ENCODE results near the gene SHMT2. TPM values are rescaled to one million over a fixed set of nuclear protein-coding genes. Genes with fewer than 3 reads are reported as not detected.

SHMT2 gene
- total RNA-seq, 1 donor from 2014 or later = 146 TPM

- no peak for DNase-seq (ENCODE audit: low read depth)
Measured at GRCh38 chr12:57196956-57197355, 32.6 kb upstream of the SHMT2 start.

DNA sequence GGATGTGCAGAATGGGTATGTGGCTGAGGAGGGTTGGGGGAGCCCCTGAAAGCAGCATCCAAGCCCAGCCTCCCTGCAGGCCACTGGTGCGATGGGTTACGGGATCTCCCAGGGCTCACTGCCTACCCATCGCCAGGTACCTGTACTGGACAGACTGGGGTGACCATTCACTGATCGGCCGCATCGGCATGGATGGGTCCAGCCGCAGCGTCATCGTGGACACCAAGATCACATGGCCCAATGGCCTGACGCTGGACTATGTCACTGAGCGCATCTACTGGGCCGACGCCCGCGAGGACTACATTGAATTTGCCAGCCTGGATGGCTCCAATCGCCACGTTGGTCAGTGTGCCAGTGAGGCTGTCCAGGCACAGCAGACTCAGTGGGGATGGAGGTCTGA, 31.2 kb upstream of the SHMT2 start:
- no peak for DNase-seq (ENCODE audit: low read depth)

GRCh38 chr12:57199191-57199590, 30.3 kb upstream of the SHMT2 start:
- DNase-seq (ENCODE audit: low read depth) = no peak

DNA sequence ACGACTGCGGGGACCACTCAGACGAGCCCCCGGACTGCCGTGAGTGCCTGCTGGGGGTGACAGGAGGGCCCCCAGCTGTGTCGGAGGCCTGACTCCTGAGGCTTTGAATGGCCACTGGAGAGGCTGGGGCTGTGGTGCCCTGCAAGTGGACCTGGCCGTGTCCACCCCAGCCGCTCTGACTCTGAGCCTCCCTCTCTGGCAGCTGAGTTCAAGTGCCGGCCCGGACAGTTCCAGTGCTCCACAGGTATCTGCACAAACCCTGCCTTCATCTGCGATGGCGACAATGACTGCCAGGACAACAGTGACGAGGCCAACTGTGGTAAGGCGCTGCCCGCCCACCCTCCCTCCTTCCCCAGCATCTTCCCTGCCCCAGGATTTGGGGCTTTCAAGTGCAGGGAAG, 29.0 kb upstream of the SHMT2 start:
- DNase-seq (ENCODE audit: low read depth) = no peak

- DNase-seq (ENCODE audit: low read depth) = no peak
Measured at GRCh38 chr12:57201219-57201618, 28.3 kb upstream of the SHMT2 start.

- no peak for DNase-seq (ENCODE audit: low read depth)
Measured at GRCh38 chr12:57201631-57202030, 27.9 kb upstream of the SHMT2 start.

DNA sequence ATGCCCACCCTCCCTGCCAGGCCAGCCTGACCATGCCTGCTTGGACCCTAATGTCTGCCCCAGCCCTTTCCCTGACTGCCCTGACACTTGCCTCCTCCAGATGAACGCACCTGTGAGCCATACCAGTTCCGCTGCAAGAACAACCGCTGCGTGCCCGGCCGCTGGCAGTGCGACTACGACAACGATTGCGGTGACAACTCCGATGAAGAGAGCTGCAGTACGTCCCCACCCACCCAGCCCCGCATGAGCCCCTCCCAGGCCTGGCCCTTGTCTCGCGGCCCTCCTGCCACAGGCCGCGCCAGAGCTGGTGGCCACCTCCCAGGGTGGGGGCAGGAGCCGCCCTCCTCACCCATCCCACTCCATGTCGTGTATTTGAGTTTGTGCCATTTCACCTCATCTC, 27.2 kb upstream of the SHMT2 start:
- no peak for DNase-seq (ENCODE audit: low read depth)

DNA sequence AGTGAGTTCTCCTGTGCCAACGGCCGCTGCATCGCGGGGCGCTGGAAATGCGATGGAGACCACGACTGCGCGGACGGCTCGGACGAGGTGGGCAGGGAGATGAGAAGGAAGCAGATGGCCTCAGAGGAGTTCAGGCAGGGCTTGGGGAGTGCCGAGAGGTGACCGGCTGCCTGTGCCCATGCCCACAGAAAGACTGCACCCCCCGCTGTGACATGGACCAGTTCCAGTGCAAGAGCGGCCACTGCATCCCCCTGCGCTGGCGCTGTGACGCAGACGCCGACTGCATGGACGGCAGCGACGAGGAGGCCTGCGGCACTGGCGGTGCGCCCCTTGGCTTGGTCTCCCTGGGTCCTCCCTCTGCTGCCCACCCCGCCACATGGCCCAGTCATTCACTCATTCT, 26.3 kb upstream of the SHMT2 start:
- no peak for DNase-seq (ENCODE audit: low read depth)

- DNase-seq (ENCODE audit: low read depth) = no peak
Measured at GRCh38 chr12:57203791-57204190, 25.7 kb upstream of the SHMT2 start.

GRCh38 chr12:57204454-57204853, 25.1 kb upstream of the SHMT2 start:
- no peak for DNase-seq (ENCODE audit: low read depth)

DNA sequence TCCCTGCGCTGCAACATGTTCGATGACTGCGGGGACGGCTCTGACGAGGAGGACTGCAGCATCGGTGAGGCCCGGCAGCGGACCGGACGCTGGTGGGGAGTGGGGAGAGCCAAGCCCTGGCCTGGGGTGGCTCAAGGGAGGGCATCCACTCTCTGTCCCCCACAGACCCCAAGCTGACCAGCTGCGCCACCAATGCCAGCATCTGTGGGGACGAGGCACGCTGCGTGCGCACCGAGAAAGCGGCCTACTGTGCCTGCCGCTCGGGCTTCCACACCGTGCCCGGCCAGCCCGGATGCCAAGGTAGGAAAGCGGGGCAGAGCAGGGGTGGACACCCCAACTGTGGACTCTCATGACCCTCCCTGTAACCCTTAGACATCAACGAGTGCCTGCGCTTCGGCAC, 24.3 kb upstream of the SHMT2 start:
- no peak for DNase-seq (ENCODE audit: low read depth)

- DNase-seq (ENCODE audit: low read depth) = no peak
Measured at GRCh38 chr12:57205931-57206330, 23.6 kb upstream of the SHMT2 start.

DNA sequence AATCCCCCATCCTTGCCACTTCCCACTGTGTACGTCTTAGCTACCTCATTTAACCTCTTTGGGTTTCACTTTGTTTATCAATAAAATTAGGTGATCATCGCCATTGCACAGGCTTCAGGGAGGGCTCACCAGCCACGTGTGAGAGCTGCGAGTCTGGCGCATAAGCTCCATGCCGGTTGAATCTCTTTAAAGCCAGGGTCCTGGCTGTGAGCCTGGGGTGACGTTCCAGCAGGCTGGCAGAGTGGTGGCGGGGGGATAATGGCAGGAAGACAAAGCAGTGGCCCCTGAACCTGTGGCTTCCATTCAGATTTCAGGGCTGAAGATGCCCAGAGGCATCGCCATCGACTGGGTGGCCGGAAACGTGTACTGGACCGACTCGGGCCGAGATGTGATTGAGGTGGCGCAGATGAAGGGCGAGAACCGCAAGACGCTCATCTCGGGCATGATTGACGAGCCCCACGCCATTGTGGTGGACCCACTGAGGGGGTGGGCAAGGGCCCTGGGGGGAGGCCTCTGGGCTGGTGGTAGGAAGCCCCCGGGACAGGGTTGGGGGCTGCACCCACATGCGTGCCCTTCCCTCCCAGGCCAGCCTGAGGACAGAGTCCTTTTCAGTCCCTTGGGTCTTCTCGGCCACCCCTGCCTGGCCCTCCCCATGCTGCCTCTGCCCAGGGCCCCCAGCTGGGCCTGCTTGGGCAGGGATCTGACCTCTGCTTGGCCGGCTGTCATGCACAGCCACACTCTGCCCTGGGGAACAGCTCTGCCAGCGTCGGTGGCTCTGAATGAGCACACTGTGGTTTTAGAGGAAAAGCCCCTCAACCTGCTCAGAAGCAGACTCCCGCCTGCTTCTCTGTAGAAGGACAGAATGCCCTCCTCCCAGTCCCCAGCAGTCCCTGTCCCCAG, 21.5 kb upstream of the SHMT2 start:
- no peak for DNase-seq (ENCODE audit: low read depth)

DNA sequence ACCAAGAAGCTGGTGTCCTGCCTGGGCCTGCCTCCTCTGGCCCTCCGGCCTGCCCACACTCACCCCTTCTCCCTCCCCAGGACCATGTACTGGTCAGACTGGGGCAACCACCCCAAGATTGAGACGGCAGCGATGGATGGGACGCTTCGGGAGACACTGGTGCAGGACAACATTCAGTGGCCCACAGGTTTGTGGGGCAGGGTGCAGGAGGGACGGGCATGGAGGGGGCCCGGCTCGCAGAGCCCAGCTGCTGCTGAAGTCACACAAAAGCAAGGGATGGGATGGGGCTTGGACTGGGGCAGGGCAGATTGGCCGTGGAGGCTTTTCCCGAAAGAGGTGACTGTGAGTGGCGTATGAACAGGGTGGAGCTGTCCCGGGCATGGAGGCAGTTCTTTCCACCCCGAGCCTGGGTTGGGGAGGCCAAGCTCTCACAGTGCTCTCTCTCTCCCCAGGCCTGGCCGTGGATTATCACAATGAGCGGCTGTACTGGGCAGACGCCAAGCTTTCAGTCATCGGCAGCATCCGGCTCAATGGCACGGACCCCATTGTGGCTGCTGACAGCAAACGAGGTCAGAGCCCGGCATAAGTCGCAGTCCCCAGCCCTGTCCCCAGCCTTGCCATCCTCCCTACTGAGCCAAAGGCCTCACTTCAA, 20.8 kb upstream of the SHMT2 start:
- no peak for DNase-seq (ENCODE audit: low read depth)

- DNase-seq (ENCODE audit: low read depth) = no peak
Measured at GRCh38 chr12:57209916-57210315, 19.6 kb upstream of the SHMT2 start.

- DNase-seq (ENCODE audit: low read depth) = no peak
Measured at GRCh38 chr12:57210461-57210860, 19.1 kb upstream of the SHMT2 start.

DNA sequence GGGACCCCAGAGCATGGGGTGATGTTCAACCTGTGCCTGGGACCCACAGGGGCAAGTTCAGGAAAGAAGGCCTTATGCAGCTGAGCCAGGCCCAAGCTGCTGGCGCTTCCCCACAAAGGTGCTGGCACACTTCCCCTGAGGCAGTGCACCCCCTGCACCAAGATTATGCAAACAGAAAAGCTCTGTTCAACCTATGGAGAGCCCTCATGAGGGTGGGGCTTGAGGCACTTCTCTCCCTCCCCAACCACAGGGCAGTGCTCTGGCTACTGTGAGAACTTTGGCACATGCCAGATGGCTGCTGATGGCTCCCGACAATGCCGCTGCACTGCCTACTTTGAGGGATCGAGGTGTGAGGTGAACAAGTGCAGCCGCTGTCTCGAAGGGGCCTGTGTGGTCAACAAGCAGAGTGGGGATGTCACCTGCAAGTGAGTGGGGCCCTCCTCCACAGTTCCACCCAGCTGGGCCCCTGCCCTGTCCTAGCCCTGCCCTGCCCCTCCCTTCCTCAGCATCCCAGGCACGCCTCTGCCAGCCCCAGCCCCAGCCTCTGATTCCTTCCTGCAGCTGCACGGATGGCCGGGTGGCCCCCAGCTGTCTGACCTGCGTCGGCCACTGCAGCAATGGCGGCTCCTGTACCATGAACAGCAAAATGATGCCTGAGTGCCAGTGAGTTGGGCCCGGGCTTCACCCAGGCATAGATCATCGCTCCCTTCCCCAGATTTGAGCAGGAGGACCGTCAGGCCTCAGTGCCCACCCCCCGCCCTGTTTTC, 18.4 kb upstream of the SHMT2 start:
- DNase-seq (ENCODE audit: low read depth) = no peak

DNA sequence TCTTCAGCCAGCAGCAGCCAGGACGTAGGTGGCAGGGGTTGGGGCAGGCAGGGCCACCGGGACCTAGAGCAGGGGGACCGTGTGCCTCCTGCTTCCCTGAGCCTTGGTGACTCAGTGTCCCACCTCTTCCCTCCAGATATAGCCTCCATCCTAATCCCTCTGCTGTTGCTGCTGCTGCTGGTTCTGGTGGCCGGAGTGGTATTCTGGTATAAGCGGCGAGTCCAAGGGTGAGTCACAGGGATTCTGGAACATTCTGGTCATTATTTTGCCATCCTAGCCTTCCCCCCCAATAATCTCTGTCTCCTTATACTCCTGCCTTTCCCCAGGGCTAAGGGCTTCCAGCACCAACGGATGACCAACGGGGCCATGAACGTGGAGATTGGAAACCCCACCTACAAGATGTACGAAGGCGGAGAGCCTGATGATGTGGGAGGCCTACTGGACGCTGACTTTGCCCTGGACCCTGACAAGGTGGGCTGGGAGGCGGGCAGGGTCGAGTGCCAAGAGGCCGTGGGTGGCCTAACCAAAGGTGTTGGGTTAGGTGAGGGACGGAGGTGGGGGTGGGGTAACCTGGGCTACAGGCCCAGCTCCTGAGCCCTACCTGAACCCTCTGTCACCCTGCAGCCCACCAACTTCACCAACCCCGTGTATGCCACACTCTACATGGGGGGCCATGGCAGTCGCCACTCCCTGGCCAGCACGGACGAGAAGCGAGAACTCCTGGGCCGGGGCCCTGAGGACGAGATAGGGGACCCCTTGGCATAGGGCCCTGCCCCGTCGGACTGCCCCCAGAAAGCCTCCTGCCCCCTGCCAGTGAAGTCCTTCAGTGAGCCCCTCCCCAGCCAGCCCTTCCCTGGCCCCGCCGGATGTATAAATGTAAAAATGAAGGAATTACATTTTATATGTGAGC, 17.5 kb upstream of the SHMT2 start:
- DNase-seq (ENCODE audit: low read depth) = no peak

GRCh38 chr12:57212701-57213057, 16.8 kb upstream of the SHMT2 start:
- DNase-seq (ENCODE audit: low read depth) = no peak

- DNase-seq (ENCODE audit: low read depth) = peak; percentile 61
Measured at GRCh38 chr12:57213058-57213715, 16.3 kb upstream of the SHMT2 start.

- no peak for DNase-seq (ENCODE audit: low read depth)
Measured at GRCh38 chr12:57213763-57214397, 15.6 kb upstream of the SHMT2 start.
